H1 (cell line): ENCODE data around the gene TRAIP. TPM values are rescaled to one million over a fixed set of nuclear protein-coding genes. Genes with fewer than 3 reads are reported as not detected.

Experiments
- polyA plus RNA-seq, 7 experiments: library from polyadenylated mRNA; depleted of rRNA in 3 of 7; stranded (reverse) in 5 of 7; unstranded in 2 of 7; fragments of >200 nt in 5 of 7; fragments of 200-250 nt in 2 of 7; gene quantifications; 1 replicate in 5 of 7; 2 replicates in 1 of 7; 4 replicates in 1 of 7; pipeline versions ENCODE4 v1.2.1 to v1.2.3, GENCODE V29; 2011 to 2013; ENCODE audit warnings: missing spikeins in 2 of 7, mixed read lengths in 2 of 7
- total RNA-seq: library from RNA; stranded (reverse); fragmentation: NEBNext Ultra II Directional; extraction: Animal tissue kit (Norgen Biotek cat#: 25700); gene quantifications from 2 replicates; pipeline ENCODE4 v1.2.1, GENCODE V29; 2021
- TF ChIP-seq, protein P1 (sequence below): fragments of 300-600 bp; sonication (generic); IDR thresholded peaks from 2 replicates; pipeline ENCODE4 v1.7.1; 2012; ENCODE audit warnings: low read length, moderate library complexity, mild to moderate bottlenecking, inconsistent platforms; ENCODE audit not compliant: insufficient replicate concordance

Gene TRAIP
- total and polyA plus RNA-seq, 2 of the 8 experiments (the other 6 are each of a cell fraction or from before 2014, with no cell fraction given), result 27.7 to 28.1 TPM

DNA sequence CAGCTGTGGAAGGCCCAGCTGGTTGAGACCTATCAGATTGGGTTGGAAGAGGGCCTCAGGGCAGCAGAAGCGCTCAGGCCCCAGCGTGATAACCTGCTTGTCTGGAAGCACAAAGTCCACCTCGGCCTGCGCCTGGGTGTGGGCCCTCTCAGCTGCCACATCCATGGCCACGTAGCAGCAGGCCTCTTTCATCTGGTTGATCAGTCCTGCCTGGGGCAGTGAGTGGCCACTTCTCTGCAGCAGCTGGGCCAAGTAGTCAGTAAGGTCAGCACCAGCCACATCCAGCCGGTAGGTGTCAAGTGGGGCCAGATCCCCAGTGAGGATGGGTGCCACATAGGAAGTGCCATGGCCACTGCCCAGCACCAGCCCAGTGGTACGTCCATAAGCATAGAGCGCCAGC, 17.3 kb upstream of the TRAIP start (continued):
- TF ChIP-seq, protein P1, sequence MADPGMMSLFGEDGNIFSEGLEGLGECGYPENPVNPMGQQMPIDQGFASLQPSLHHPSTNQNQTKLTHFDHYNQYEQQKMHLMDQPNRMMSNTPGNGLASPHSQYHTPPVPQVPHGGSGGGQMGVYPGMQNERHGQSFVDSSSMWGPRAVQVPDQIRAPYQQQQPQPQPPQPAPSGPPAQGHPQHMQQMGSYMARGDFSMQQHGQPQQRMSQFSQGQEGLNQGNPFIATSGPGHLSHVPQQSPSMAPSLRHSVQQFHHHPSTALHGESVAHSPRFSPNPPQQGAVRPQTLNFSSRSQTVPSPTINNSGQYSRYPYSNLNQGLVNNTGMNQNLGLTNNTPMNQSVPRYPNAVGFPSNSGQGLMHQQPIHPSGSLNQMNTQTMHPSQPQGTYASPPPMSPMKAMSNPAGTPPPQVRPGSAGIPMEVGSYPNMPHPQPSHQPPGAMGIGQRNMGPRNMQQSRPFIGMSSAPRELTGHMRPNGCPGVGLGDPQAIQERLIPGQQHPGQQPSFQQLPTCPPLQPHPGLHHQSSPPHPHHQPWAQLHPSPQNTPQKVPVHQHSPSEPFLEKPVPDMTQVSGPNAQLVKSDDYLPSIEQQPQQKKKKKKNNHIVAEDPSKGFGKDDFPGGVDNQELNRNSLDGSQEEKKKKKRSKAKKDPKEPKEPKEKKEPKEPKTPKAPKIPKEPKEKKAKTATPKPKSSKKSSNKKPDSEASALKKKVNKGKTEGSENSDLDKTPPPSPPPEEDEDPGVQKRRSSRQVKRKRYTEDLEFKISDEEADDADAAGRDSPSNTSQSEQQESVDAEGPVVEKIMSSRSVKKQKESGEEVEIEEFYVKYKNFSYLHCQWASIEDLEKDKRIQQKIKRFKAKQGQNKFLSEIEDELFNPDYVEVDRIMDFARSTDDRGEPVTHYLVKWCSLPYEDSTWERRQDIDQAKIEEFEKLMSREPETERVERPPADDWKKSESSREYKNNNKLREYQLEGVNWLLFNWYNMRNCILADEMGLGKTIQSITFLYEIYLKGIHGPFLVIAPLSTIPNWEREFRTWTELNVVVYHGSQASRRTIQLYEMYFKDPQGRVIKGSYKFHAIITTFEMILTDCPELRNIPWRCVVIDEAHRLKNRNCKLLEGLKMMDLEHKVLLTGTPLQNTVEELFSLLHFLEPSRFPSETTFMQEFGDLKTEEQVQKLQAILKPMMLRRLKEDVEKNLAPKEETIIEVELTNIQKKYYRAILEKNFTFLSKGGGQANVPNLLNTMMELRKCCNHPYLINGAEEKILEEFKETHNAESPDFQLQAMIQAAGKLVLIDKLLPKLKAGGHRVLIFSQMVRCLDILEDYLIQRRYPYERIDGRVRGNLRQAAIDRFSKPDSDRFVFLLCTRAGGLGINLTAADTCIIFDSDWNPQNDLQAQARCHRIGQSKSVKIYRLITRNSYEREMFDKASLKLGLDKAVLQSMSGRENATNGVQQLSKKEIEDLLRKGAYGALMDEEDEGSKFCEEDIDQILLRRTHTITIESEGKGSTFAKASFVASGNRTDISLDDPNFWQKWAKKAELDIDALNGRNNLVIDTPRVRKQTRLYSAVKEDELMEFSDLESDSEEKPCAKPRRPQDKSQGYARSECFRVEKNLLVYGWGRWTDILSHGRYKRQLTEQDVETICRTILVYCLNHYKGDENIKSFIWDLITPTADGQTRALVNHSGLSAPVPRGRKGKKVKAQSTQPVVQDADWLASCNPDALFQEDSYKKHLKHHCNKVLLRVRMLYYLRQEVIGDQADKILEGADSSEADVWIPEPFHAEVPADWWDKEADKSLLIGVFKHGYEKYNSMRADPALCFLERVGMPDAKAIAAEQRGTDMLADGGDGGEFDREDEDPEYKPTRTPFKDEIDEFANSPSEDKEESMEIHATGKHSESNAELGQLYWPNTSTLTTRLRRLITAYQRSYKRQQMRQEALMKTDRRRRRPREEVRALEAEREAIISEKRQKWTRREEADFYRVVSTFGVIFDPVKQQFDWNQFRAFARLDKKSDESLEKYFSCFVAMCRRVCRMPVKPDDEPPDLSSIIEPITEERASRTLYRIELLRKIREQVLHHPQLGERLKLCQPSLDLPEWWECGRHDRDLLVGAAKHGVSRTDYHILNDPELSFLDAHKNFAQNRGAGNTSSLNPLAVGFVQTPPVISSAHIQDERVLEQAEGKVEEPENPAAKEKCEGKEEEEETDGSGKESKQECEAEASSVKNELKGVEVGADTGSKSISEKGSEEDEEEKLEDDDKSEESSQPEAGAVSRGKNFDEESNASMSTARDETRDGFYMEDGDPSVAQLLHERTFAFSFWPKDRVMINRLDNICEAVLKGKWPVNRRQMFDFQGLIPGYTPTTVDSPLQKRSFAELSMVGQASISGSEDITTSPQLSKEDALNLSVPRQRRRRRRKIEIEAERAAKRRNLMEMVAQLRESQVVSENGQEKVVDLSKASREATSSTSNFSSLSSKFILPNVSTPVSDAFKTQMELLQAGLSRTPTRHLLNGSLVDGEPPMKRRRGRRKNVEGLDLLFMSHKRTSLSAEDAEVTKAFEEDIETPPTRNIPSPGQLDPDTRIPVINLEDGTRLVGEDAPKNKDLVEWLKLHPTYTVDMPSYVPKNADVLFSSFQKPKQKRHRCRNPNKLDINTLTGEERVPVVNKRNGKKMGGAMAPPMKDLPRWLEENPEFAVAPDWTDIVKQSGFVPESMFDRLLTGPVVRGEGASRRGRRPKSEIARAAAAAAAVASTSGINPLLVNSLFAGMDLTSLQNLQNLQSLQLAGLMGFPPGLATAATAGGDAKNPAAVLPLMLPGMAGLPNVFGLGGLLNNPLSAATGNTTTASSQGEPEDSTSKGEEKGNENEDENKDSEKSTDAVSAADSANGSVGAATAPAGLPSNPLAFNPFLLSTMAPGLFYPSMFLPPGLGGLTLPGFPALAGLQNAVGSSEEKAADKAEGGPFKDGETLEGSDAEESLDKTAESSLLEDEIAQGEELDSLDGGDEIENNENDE, result no peak
